Panc1 (cell line): ENCODE measurements around the gene RHOT2. TPM values are rescaled to one million over a fixed set of nuclear protein-coding genes. Genes with fewer than 3 reads are reported as not detected.
A peak's percentile ranks its signal among the peaks of the same experiment; 100 is the strongest.

Experiments
- ATAC-seq: fragments of 200-7000 bp; cut with Tn5 transposase; 2 replicates; pipeline ENCODE4 v1.9.1; 2020; ENCODE audit warnings: mild to moderate bottlenecking, moderate library complexity
- BruUV-seq: library from RNA; stranded (reverse); fragments of 400-500 nt; replicated peaks from 2 replicates; lab custom pipeline; 2021; lab: Mats Ljungman, UMichigan
- CTCF ChIA-PET: fragments of 300-600 bp; sonication (Branson Sonifier 250); formaldehyde crosslinking; loops from one replicate; lab custom pipeline; 2022; ENCODE audit warnings: antibody characterized with exemption; lab: Charles Lee
- POLR2A ChIA-PET: fragments of 300-600 bp; sonication (Branson Sonifier 250); formaldehyde crosslinking; loops from one replicate; lab custom pipeline; 2022; ENCODE audit warnings: antibody characterized with exemption; lab: Charles Lee
- DNase-seq: peaks from one replicate; pipeline ENCODE4 v3.0.0-alpha.2; 2010; ENCODE audit warnings: low read depth, low spot score
- H3K27ac ChIP-seq: 2 replicates; pipeline ENCODE4 v1.5.1; 2011; ENCODE audit warnings: mild to moderate bottlenecking, low read length, inconsistent platforms
- H3K27me3 ChIP-seq: fragments of 200-500 bp; sonication (Bioruptor generic); 2 replicates; pipeline ENCODE4 v1.6.0; 2014; ENCODE audit warnings: low read length, inconsistent platforms; ENCODE audit not compliant: control insufficient read depth, insufficient read depth
- H3K36me3 ChIP-seq: fragments of 200-500 bp; sonication (Bioruptor generic); 2 replicates; pipeline ENCODE4 v1.5.1; 2014; ENCODE audit warnings: inconsistent platforms, mild to moderate bottlenecking, low read length, moderate library complexity; ENCODE audit not compliant: control insufficient read depth, insufficient read depth
- H3K4me1 ChIP-seq: 2 replicates; pipeline ENCODE4 v1.5.1; 2011; ENCODE audit warnings: inconsistent platforms, mild to moderate bottlenecking, low read length, moderate library complexity; ENCODE audit not compliant: control insufficient read depth, insufficient read depth
- H3K4me3 ChIP-seq, 2 experiments: 2 replicates each; pipeline ENCODE4 v1.5.1; 2011 to 2012; ENCODE audit warnings: low read depth in 2 of 2, low read length in 2 of 2, mild to moderate bottlenecking in 2 of 2, inconsistent platforms in 1 of 2, moderate library complexity in 1 of 2
- H3K9me3 ChIP-seq: fragments of 200-500 bp; sonication (Bioruptor generic); 2 replicates; pipeline ENCODE4 v1.5.1; 2014; ENCODE audit warnings: low read depth, mild to moderate bottlenecking, inconsistent platforms, low read length, moderate library complexity; ENCODE audit not compliant: control insufficient read depth, insufficient read depth
- POLR2AphosphoS5 ChIP-seq: IDR thresholded peaks from 2 replicates; pipeline ENCODE4 v1.6.1; 2012; ENCODE audit warnings: mild to moderate bottlenecking, low read depth, low read length, moderate library complexity
- SIN3A ChIP-seq: IDR thresholded peaks from 2 replicates; pipeline ENCODE4 v1.6.1; 2012; ENCODE audit warnings: low read depth, mild to moderate bottlenecking, low read length, moderate library complexity, borderline replicate concordance; ENCODE audit not compliant: insufficient read depth
- TCF7L2 ChIP-seq: IDR thresholded peaks from 2 replicates; pipeline ENCODE4 v1.6.1; 2011; ENCODE audit warnings: mild to moderate bottlenecking, low read depth, low read length, inconsistent platforms
- in situ Hi-C: cut with HindIII; loops from 2 replicates; pipeline ENCODE4 v1.10.0; 2016; ENCODE audit warnings: low sequenced_read_pairs, low pct_unique_long_range_greater_than_20kb
- intact Hi-C: fragments of 100-400 bp; cut with micrococcal nuclease; formaldehyde crosslinking; loops from one replicate; pipeline ENCODE4 v1.10.0; 2022; ENCODE audit not compliant: unreplicated experiment
- total RNA-seq: library from RNA; stranded (reverse); gene quantifications from one replicate; pipeline ENCODE4 v1.2.1, GENCODE V29; 2021; ENCODE audit not compliant: unreplicated experiment
- TF ChIP-seq, protein P1 (sequence below): fragments of 450-650 bp; IDR thresholded peaks from 2 replicates; pipeline ENCODE4 v1.5.1; 2017; ENCODE audit warnings: mild to moderate bottlenecking
- TF ChIP-seq, protein P2 (sequence below), 2 experiments: IDR thresholded peaks; 2 replicates each; pipeline ENCODE4 v1.6.1; 2011 to 2012; ENCODE audit warnings: low read depth in 2 of 2, control low read depth in 1 of 2, low read length in 1 of 2, mild to moderate bottlenecking in 1 of 2, moderate library complexity in 1 of 2; ENCODE audit not compliant: insufficient read depth in 1 of 2

The RHOT2 gene
- total RNA-seq, 1 experiment from 2014 or later: 195 TPM

DNA sequence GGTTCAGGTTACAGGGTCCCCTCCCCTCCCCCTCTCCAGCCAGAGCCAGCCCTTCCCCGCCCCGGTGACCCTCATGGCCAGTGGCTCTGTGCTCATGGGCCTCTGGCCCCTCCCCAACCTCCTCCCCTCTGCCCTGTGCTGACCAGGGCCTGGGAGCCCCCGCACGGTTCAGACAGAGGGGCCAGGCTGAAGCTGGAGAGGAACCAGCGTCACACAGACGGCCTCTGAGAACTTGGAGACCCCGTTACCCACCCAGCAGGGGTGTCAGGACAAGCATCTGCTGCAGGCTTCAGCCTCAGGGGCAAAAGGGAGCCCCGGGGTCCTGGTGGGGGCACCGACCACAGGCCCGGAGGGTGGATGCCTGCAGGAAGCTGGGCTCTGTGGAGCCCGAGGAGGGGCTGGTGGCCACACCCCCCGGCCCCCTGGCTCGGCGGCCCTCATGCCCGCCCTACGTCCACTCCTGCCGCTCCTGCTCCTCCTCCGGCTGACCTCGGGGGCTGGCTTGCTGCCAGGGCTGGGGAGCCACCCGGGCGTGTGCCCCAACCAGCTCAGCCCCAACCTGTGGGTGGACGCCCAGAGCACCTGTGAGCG lies 37.0 kb upstream of the RHOT2 start, which contains the start of gene WFIKKN1:
Gene WFIKKN1, plus strand, starts transcription at position 171 of the 591 bp plus-strand sequence. Its CDS starts 269 bp downstream, at position 440.
- CTCF ChIA-PET: no interaction called here
- TF ChIP-seq, protein P1, sequence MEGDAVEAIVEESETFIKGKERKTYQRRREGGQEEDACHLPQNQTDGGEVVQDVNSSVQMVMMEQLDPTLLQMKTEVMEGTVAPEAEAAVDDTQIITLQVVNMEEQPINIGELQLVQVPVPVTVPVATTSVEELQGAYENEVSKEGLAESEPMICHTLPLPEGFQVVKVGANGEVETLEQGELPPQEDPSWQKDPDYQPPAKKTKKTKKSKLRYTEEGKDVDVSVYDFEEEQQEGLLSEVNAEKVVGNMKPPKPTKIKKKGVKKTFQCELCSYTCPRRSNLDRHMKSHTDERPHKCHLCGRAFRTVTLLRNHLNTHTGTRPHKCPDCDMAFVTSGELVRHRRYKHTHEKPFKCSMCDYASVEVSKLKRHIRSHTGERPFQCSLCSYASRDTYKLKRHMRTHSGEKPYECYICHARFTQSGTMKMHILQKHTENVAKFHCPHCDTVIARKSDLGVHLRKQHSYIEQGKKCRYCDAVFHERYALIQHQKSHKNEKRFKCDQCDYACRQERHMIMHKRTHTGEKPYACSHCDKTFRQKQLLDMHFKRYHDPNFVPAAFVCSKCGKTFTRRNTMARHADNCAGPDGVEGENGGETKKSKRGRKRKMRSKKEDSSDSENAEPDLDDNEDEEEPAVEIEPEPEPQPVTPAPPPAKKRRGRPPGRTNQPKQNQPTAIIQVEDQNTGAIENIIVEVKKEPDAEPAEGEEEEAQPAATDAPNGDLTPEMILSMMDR: no peak
- 0 out of 2 replicates have a peak, but pooled peaks have one; percentile 32 for TF ChIP-seq POLR2AphosphoS5
- Histone ChIP-seq H3K4me1 (peaks cover 48% of the 10 kb centered on the region), H3K9me3 (no peaks in the 10 kb centered on the region), H3K36me3 (no peaks in the 10 kb centered on the region), H3K27ac (peak within 1 kb of the TSS; percentile 34; the same call in 1 of the 2 replicates), H3K4me3 (no peak within 1 kb of the TSS), H3K27me3 (no peaks in the 10 kb centered on the region)
- in situ Hi-C loops: no loop called here
- no TSS peak for BruUV-seq
- ATAC-seq: no peak
- intact Hi-C loops: no loop called here
- POLR2A ChIA-PET: no interaction called here
- DNase-seq: no peak

DNA sequence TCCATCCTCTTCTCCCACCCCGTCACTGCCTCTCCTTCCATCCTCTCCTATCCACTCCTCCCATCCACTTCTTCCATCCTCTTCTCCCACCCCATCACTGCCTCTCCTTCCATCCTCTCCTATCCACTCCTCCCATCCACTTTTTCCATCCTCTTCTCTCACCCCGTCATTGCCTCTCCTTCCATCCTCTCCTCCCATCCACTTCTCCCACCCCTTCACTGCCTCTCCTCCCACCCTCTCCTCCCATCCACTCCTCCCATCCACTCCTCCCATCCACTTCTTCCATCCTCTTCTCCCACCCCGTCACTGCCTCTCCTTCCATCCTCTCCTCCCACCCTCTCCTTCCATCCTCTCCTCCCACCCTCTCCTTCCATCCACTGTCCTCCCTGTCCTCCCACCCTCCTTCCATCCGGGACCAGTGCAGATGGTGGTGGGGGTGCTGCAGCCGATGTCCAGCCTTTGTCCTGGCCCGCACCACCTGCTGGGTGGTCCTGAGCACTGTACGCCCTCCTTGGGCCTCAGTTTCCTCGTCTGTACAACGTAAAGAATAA lies 36.0 kb upstream of the RHOT2 start:
- H3K4me1 ChIP-seq: peaks cover 40% of the 10 kb centered on the region
- TF ChIP-seq, protein P2, sequence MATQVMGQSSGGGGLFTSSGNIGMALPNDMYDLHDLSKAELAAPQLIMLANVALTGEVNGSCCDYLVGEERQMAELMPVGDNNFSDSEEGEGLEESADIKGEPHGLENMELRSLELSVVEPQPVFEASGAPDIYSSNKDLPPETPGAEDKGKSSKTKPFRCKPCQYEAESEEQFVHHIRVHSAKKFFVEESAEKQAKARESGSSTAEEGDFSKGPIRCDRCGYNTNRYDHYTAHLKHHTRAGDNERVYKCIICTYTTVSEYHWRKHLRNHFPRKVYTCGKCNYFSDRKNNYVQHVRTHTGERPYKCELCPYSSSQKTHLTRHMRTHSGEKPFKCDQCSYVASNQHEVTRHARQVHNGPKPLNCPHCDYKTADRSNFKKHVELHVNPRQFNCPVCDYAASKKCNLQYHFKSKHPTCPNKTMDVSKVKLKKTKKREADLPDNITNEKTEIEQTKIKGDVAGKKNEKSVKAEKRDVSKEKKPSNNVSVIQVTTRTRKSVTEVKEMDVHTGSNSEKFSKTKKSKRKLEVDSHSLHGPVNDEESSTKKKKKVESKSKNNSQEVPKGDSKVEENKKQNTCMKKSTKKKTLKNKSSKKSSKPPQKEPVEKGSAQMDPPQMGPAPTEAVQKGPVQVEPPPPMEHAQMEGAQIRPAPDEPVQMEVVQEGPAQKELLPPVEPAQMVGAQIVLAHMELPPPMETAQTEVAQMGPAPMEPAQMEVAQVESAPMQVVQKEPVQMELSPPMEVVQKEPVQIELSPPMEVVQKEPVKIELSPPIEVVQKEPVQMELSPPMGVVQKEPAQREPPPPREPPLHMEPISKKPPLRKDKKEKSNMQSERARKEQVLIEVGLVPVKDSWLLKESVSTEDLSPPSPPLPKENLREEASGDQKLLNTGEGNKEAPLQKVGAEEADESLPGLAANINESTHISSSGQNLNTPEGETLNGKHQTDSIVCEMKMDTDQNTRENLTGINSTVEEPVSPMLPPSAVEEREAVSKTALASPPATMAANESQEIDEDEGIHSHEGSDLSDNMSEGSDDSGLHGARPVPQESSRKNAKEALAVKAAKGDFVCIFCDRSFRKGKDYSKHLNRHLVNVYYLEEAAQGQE (IDR thresholded peaks at IDR 0.05; ENCODE audit: insufficient read depth in 1 of 2, low read depth in 2 of 2, low read length in 1 of 2): no peak
- TF ChIP-seq, protein P1: no peak
- TF ChIP-seq POLR2AphosphoS5: no peak
- TF ChIP-seq SIN3A: no peak
- TF ChIP-seq TCF7L2: no peak
- no peak overlapping the region for H3K4me3 ChIP-seq
- ATAC-seq: no peak
- no peak overlapping the region for H3K27ac ChIP-seq
- H3K36me3 ChIP-seq: no peaks in the 10 kb centered on the region
- intact Hi-C loops: no loop called here
- no TSS peak for BruUV-seq
- ChIA-PET CTCF (no interaction called here), POLR2A (no interaction called here)
- no peaks in the 10 kb centered on the region for H3K27me3 ChIP-seq
- in situ Hi-C loops: no loop called here
- H3K9me3 ChIP-seq: no peaks in the 10 kb centered on the region
- no peak for DNase-seq
